ENCODE results near the gene LRCH3. TPM values are rescaled to one million over a fixed set of nuclear protein-coding genes. Genes with fewer than 3 reads are reported as not detected.

The LRCH3 gene
- total RNA-seq, 1 experiment from 2014 or later = 71.8 TPM

- H3K9me3 ChIP-seq (ENCODE audit: low read depth, low read length, poor library complexity, severe bottlenecking) = no peaks in the 10 kb centered on the region
- intact Hi-C loops (cut with micrococcal nuclease; ENCODE audit: unreplicated experiment) = no loop called here
- ChIA-PET POLR2A (ENCODE audit: low non-redundant PET) (no interaction called here), CTCF (no interaction called here)
- no peaks in the 10 kb centered on the region for H3K27me3 ChIP-seq (replicated peaks; ENCODE audit: insufficient read depth, low read depth, low read length, poor library complexity)
- H3K27ac ChIP-seq (ENCODE audit: low read depth, low read length, poor library complexity, severe bottlenecking) = peak overlapping the region; percentile 27
- DNase-seq (ENCODE audit: low spot score) = no peak
- no peaks in the 10 kb centered on the region for H3K36me3 ChIP-seq (ENCODE audit: insufficient read depth, low read length, poor library complexity, severe bottlenecking)
- BruUV-seq (replicated peaks) = no TSS peak
- no peak overlapping the region for H3K4me3 ChIP-seq (ENCODE audit: low read depth, low read length, poor library complexity, severe bottlenecking)
- peaks cover 35% of the 10 kb centered on the region for H3K4me1 ChIP-seq (ENCODE audit: insufficient read depth, low read length, poor library complexity, severe bottlenecking)
- TF ChIP-seq, protein P1, sequence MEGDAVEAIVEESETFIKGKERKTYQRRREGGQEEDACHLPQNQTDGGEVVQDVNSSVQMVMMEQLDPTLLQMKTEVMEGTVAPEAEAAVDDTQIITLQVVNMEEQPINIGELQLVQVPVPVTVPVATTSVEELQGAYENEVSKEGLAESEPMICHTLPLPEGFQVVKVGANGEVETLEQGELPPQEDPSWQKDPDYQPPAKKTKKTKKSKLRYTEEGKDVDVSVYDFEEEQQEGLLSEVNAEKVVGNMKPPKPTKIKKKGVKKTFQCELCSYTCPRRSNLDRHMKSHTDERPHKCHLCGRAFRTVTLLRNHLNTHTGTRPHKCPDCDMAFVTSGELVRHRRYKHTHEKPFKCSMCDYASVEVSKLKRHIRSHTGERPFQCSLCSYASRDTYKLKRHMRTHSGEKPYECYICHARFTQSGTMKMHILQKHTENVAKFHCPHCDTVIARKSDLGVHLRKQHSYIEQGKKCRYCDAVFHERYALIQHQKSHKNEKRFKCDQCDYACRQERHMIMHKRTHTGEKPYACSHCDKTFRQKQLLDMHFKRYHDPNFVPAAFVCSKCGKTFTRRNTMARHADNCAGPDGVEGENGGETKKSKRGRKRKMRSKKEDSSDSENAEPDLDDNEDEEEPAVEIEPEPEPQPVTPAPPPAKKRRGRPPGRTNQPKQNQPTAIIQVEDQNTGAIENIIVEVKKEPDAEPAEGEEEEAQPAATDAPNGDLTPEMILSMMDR (conservative IDR thresholded peaks at IDR 0.05; ENCODE audit: low read depth, low read length) = no peak
- TF ChIP-seq EZH2 (IDR thresholded peaks at IDR 0.05; ENCODE audit: borderline replicate concordance, low read depth, low read length, poor library complexity, severe bottlenecking) = no peak
Measured at GRCh38 chr3:197807969-197808587, 17.0 kb downstream of the LRCH3 start.

GRCh38 chr3:197809356-197810020, 18.4 kb downstream of the LRCH3 start:
- H3K27me3 ChIP-seq (replicated peaks; ENCODE audit: insufficient read depth, low read depth, low read length, poor library complexity) = no peaks in the 10 kb centered on the region
- POLR2A ChIA-PET (ENCODE audit: low non-redundant PET) = interaction anchor here (0.5 kb wide), 1 partner anchor 520 kb away, joined by 3 read pairs; no protein-coding TSS in a partner anchor
- H3K4me1 ChIP-seq (ENCODE audit: insufficient read depth, low read length, poor library complexity, severe bottlenecking) = peaks cover 35% of the 10 kb centered on the region
- H3K9me3 ChIP-seq (ENCODE audit: low read depth, low read length, poor library complexity, severe bottlenecking) = no peaks in the 10 kb centered on the region
- intact Hi-C loops (cut with micrococcal nuclease; ENCODE audit: unreplicated experiment) = no loop called here
- no peaks in the 10 kb centered on the region for H3K36me3 ChIP-seq (ENCODE audit: insufficient read depth, low read length, poor library complexity, severe bottlenecking)
- BruUV-seq (replicated peaks) = no TSS peak
- peak overlapping the region; percentile 12 for H3K27ac ChIP-seq (ENCODE audit: low read depth, low read length, poor library complexity, severe bottlenecking)
- no peak overlapping the region for H3K4me3 ChIP-seq (ENCODE audit: low read depth, low read length, poor library complexity, severe bottlenecking)
- CTCF ChIA-PET = no interaction called here
- TF ChIP-seq, protein P1 (conservative IDR thresholded peaks at IDR 0.05; ENCODE audit: low read depth, low read length) = no peak
- TF ChIP-seq EZH2 (IDR thresholded peaks at IDR 0.05; ENCODE audit: borderline replicate concordance, low read depth, low read length, poor library complexity, severe bottlenecking) = no peak
- DNase-seq (ENCODE audit: low spot score) = no peak

DNA sequence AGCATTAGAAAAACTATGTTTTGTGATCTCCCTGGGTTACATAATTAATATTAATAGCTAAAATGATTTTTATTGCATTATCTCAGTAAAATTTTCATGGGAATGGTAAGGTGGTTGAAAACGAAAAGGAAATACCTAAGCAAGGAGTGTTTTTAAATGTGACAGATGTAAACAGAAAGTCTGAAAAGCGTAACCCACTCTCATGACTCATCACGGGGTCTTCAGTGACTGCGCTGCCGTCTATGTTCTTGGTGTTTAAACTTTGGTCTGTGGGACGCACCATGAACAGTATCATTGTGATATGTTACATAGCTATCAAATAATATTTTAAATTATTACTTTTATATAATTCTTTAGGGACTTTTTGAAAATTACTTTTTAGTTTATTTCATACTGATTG, 19.8 kb downstream of the LRCH3 start:
- BruUV-seq (replicated peaks) = no TSS peak
- intact Hi-C loops (cut with micrococcal nuclease; ENCODE audit: unreplicated experiment) = no loop called here
- no peak overlapping the region for H3K4me3 ChIP-seq (ENCODE audit: low read depth, low read length, poor library complexity, severe bottlenecking)
- H3K27me3 ChIP-seq (replicated peaks; ENCODE audit: insufficient read depth, low read depth, low read length, poor library complexity) = no peaks in the 10 kb centered on the region
- H3K27ac ChIP-seq (ENCODE audit: low read depth, low read length, poor library complexity, severe bottlenecking) = no peak overlapping the region
- H3K36me3 ChIP-seq (ENCODE audit: insufficient read depth, low read length, poor library complexity, severe bottlenecking) = no peaks in the 10 kb centered on the region
- POLR2A ChIA-PET (ENCODE audit: low non-redundant PET) = no interaction called here
- TF ChIP-seq EZH2 (IDR thresholded peaks at IDR 0.05; ENCODE audit: borderline replicate concordance, low read depth, low read length, poor library complexity, severe bottlenecking) = no peak
- TF ChIP-seq, protein P1 (conservative IDR thresholded peaks at IDR 0.05; ENCODE audit: low read depth, low read length) = no peak
- H3K4me1 ChIP-seq (ENCODE audit: insufficient read depth, low read length, poor library complexity, severe bottlenecking) = peaks cover 39% of the 10 kb centered on the region
- H3K9me3 ChIP-seq (ENCODE audit: low read depth, low read length, poor library complexity, severe bottlenecking) = no peaks in the 10 kb centered on the region
- DNase-seq (ENCODE audit: low spot score) = no peak
- CTCF ChIA-PET = no interaction called here

Data from A673 (cell line).